Measurements from ENCODE around the gene MPO. TPM values are rescaled to one million over a fixed set of nuclear protein-coding genes. Genes with fewer than 3 reads are reported as not detected.

Gene MPO
- total and polyA plus RNA-seq, 2 donors (not counting 1 experiment from before 2014, with no cell fraction given): 0.01 TPM; not detected in 1

DNA sequence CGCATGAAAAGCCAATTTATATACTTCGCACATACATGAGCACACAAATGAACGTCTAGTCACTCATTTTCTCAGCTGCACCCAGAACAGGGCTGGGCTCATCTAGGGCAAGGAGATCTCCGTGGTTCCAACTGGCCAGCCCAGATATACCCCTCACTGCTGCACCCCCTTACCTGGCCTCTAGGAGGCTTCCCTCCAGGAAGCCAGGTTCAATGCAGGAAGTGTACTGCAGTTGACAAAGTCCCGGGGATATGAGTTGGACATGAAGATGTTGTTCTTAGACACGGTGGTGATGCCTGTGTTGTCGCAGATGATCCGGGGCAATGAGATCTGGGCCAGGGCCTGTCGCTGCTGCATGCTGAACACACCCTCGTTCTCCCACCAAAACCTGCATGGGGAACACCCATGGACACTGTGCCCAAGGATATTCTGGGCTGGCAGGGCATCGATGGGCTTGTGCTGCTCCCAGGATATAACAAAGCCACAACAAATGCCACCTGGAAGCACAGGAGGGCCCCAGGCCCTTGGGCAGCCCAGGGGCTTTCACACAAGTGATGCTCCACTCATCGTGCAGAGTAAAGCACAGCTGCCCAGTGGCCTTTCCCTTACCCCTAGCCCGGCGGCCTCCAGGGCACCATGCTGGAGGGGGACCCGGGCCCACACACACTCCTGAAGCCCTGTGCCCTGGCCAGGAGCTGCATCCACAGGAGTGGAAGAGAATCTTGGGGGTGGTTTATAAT is 10.1 kb downstream of the MPO start:
- Histone ChIP-seq H2AFZ (ENCODE audit: low read length) (no peak overlapping the region), H3K4me2 (ENCODE audit: extremely low read depth, insufficient read depth, low read length) (no peak overlapping the region), H3K79me2 (ENCODE audit: control insufficient read depth, insufficient read depth, low read length) (no peaks in the 10 kb centered on the region), H3K4me3 (replicated peaks in 1 of 4; ENCODE audit: control extremely low read depth in 1 of 4, insufficient read depth in 1 of 4, low read depth in 3 of 4, low read length in 4 of 4) (no peak overlapping the region), H3K27me3 (ENCODE audit: control insufficient read depth, insufficient read depth, low read length) (no peaks in the 10 kb centered on the region), H4K20me1 (ENCODE audit: control insufficient read depth, extremely low read depth, insufficient read depth, low read length) (no peaks in the 10 kb centered on the region), H3K36me3 (ENCODE audit: control insufficient read depth, insufficient read depth, low read length) (no peaks in the 10 kb centered on the region), H3K4me1 (ENCODE audit: control insufficient read depth, extremely low read depth, insufficient read depth, low read length) (no peaks in the 10 kb centered on the region), H3K9ac (ENCODE audit: insufficient read depth, low read length) (no peak overlapping the region), H3K27ac (ENCODE audit: insufficient read depth, low read length) (no peak overlapping the region), H3K9me3 (ENCODE audit: control insufficient read depth, insufficient read depth, low read depth, low read length) (no peaks in the 10 kb centered on the region)
- TF ChIP-seq EZH2 (IDR thresholded peaks at IDR 0.05; ENCODE audit: low read length, missing control alignments): no peak
- TF ChIP-seq, protein P1, sequence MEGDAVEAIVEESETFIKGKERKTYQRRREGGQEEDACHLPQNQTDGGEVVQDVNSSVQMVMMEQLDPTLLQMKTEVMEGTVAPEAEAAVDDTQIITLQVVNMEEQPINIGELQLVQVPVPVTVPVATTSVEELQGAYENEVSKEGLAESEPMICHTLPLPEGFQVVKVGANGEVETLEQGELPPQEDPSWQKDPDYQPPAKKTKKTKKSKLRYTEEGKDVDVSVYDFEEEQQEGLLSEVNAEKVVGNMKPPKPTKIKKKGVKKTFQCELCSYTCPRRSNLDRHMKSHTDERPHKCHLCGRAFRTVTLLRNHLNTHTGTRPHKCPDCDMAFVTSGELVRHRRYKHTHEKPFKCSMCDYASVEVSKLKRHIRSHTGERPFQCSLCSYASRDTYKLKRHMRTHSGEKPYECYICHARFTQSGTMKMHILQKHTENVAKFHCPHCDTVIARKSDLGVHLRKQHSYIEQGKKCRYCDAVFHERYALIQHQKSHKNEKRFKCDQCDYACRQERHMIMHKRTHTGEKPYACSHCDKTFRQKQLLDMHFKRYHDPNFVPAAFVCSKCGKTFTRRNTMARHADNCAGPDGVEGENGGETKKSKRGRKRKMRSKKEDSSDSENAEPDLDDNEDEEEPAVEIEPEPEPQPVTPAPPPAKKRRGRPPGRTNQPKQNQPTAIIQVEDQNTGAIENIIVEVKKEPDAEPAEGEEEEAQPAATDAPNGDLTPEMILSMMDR (conservative IDR thresholded peaks at IDR 0.05 in 1 of 2, IDR thresholded peaks at IDR 0.05 in 1 of 2; ENCODE audit: low read depth in 1 of 2, low read length in 2 of 2): no peak
- no peak for DNase-seq (ENCODE audit: low read depth in 2 of 2)

DNA sequence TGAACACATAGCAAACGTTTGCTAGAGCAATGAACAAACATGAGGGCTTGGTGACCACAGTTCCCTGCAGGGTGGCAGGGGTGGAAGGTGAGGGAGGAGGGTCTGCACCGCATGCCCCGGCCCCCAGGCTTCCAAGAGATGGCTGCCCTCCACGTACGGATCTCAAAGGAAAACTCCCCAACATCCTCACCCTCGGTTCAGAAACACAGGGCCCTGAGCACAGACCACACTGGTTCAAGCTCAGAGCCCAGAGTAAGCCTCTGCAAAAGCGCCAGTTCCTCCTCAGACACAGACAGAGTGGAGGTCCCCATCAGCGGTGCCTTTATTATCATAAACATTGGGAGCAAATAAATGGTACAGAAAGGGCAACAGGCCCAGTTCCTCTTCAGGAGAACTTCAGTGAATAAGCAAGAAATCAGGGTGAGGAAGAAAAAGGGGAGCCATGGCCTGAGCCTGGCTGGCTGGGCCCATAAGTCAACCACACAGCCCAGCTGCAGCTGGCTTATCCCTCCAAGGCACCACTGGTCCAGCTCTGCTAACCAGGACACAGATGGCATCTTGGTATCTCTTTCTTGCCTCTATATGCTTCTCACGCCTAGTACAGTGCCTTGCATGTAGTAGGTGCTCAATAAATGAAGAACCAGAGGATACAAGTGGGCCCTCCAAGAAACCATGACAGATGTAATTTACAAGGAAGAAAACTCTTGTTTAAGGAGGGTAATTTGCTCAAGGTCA is 11.0 kb downstream of the MPO start:
- Histone ChIP-seq H3K9ac (ENCODE audit: insufficient read depth, low read length) (no peak overlapping the region), H3K4me1 (ENCODE audit: control insufficient read depth, extremely low read depth, insufficient read depth, low read length) (no peaks in the 10 kb centered on the region), H3K27ac (ENCODE audit: insufficient read depth, low read length) (no peak overlapping the region), H3K9me3 (ENCODE audit: control insufficient read depth, insufficient read depth, low read depth, low read length) (no peaks in the 10 kb centered on the region), H3K4me3 (replicated peaks in 1 of 4; ENCODE audit: control extremely low read depth in 1 of 4, insufficient read depth in 1 of 4, low read depth in 3 of 4, low read length in 4 of 4) (no peak overlapping the region), H3K4me2 (ENCODE audit: extremely low read depth, insufficient read depth, low read length) (no peak overlapping the region), H4K20me1 (ENCODE audit: control insufficient read depth, extremely low read depth, insufficient read depth, low read length) (no peaks in the 10 kb centered on the region), H2AFZ (ENCODE audit: low read length) (no peak overlapping the region), H3K79me2 (ENCODE audit: control insufficient read depth, insufficient read depth, low read length) (no peaks in the 10 kb centered on the region), H3K27me3 (ENCODE audit: control insufficient read depth, insufficient read depth, low read length) (no peaks in the 10 kb centered on the region), H3K36me3 (ENCODE audit: control insufficient read depth, insufficient read depth, low read length) (no peaks in the 10 kb centered on the region)
- no peak for TF ChIP-seq EZH2 (IDR thresholded peaks at IDR 0.05; ENCODE audit: low read length, missing control alignments)
- TF ChIP-seq, protein P1 (conservative IDR thresholded peaks at IDR 0.05 in 1 of 2, IDR thresholded peaks at IDR 0.05 in 1 of 2; ENCODE audit: low read depth in 1 of 2, low read length in 2 of 2): no peak
- no peak for DNase-seq (ENCODE audit: low read depth in 2 of 2)

DNA sequence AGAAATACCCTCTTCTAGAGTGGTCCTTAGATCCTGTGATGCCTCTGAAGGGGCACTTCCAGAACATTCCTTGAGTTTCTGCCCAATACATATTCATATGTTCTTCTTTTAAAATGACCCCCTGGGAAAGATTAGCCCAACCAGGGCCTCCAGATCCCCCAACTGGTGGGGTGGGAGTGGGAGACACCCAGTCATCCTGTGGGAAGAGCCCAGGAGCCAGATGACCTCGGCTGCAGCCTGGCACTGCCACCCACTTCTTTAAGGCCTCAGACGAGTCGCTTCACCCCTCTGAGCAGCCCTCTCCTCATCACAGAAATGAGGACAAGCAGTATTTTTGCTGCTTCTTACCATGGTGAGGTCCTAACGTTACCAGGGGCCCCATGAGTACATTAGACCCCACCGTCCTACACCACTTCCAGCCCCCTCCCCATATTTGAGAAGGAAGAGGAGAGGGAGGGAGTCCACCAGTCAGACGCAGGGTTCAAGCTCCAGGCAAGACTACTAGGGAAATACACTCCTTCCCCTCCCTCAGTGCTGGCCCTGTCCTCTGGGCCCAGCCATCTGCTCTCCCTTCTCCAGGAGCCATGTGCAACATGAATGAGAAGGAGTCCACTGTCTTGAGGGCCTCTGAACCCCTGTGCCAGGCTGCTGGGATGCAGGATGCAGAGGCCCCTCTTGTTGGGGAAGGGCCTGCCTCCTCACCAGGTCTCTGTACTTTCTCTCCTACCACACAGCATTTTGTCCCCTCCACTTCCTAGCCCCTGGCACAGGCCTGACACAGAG is 11.8 kb downstream of the MPO start:
- no peak for DNase-seq (ENCODE audit: low read depth in 2 of 2)
- Histone ChIP-seq H3K4me3 (replicated peaks in 1 of 4; ENCODE audit: control extremely low read depth in 1 of 4, insufficient read depth in 1 of 4, low read depth in 3 of 4, low read length in 4 of 4) (no peak overlapping the region), H3K4me1 (ENCODE audit: control insufficient read depth, extremely low read depth, insufficient read depth, low read length) (no peaks in the 10 kb centered on the region), H2AFZ (ENCODE audit: low read length) (no peak overlapping the region), H3K27ac (ENCODE audit: insufficient read depth, low read length) (no peak overlapping the region), H3K4me2 (ENCODE audit: extremely low read depth, insufficient read depth, low read length) (no peak overlapping the region), H3K9me3 (ENCODE audit: control insufficient read depth, insufficient read depth, low read depth, low read length) (no peaks in the 10 kb centered on the region), H3K36me3 (ENCODE audit: control insufficient read depth, insufficient read depth, low read length) (no peaks in the 10 kb centered on the region), H4K20me1 (ENCODE audit: control insufficient read depth, extremely low read depth, insufficient read depth, low read length) (no peaks in the 10 kb centered on the region), H3K9ac (ENCODE audit: insufficient read depth, low read length) (no peak overlapping the region), H3K27me3 (ENCODE audit: control insufficient read depth, insufficient read depth, low read length) (no peaks in the 10 kb centered on the region), H3K79me2 (ENCODE audit: control insufficient read depth, insufficient read depth, low read length) (no peaks in the 10 kb centered on the region)
- TF ChIP-seq, protein P1 (conservative IDR thresholded peaks at IDR 0.05 in 1 of 2, IDR thresholded peaks at IDR 0.05 in 1 of 2; ENCODE audit: low read depth in 1 of 2, low read length in 2 of 2): no peak
- TF ChIP-seq EZH2 (IDR thresholded peaks at IDR 0.05; ENCODE audit: low read length, missing control alignments): no peak
